Measurements from ENCODE around the gene CIB1. TPM values are rescaled to one million over a fixed set of nuclear protein-coding genes. Genes with fewer than 3 reads are reported as not detected.

Gene CIB1
- total RNA-seq, 1 donor from 2014 or later, result 42.7 TPM

- no peak for DNase-seq (ENCODE audit: extremely low spot score in 2 of 2)
- Histone ChIP-seq H3K9me3 (no peaks in the 10 kb centered on the region), H3K4me1 (peaks cover 60% of the 10 kb centered on the region), H3K27ac (no peak overlapping the region), H3K36me3 (peaks cover 0 to 5% of the 10 kb centered on the region in 2 donors), H3K4me3 (no peak overlapping the region), H3K27me3 (no peaks in the 10 kb centered on the region)
- no peak for TF ChIP-seq POLR2AphosphoS5 (IDR thresholded peaks at IDR 0.05; ENCODE audit: insufficient read depth in 1 of 2, low read depth in 1 of 2)
- TF ChIP-seq, protein P1, sequence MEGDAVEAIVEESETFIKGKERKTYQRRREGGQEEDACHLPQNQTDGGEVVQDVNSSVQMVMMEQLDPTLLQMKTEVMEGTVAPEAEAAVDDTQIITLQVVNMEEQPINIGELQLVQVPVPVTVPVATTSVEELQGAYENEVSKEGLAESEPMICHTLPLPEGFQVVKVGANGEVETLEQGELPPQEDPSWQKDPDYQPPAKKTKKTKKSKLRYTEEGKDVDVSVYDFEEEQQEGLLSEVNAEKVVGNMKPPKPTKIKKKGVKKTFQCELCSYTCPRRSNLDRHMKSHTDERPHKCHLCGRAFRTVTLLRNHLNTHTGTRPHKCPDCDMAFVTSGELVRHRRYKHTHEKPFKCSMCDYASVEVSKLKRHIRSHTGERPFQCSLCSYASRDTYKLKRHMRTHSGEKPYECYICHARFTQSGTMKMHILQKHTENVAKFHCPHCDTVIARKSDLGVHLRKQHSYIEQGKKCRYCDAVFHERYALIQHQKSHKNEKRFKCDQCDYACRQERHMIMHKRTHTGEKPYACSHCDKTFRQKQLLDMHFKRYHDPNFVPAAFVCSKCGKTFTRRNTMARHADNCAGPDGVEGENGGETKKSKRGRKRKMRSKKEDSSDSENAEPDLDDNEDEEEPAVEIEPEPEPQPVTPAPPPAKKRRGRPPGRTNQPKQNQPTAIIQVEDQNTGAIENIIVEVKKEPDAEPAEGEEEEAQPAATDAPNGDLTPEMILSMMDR (IDR thresholded peaks at IDR 0.05), result no peak
- intact Hi-C loops (cut with DNase I), result no loop called here
Observed at GRCh38 chr15:90213818-90214204, 19.9 kb downstream of the CIB1 start.

GRCh38 chr15:90213122-90213817 lies 20.5 kb downstream of the CIB1 start:
- intact Hi-C loops (cut with DNase I), result no loop called here
- Histone ChIP-seq H3K27ac (peak overlapping the region; percentile 49), H3K27me3 (no peaks in the 10 kb centered on the region), H3K36me3 (peaks cover 0 to 4% of the 10 kb centered on the region in 2 donors), H3K4me1 (peaks cover 60% of the 10 kb centered on the region), H3K4me3 (no peak overlapping the region), H3K9me3 (no peaks in the 10 kb centered on the region)
- no peak for DNase-seq (ENCODE audit: extremely low spot score in 2 of 2)
- TF ChIP-seq POLR2A (IDR thresholded peaks at IDR 0.05) (no peak), POLR2AphosphoS5 (IDR thresholded peaks at IDR 0.05; ENCODE audit: insufficient read depth in 1 of 2, low read depth in 1 of 2) (no peak)
- TF ChIP-seq, protein P1 (IDR thresholded peaks at IDR 0.05), result no peak

- H3K36me3 ChIP-seq, result no peaks in the 10 kb centered on the region
Observed at GRCh38 chr15:90212221-90213098, 21.3 kb downstream of the CIB1 start.

DNA sequence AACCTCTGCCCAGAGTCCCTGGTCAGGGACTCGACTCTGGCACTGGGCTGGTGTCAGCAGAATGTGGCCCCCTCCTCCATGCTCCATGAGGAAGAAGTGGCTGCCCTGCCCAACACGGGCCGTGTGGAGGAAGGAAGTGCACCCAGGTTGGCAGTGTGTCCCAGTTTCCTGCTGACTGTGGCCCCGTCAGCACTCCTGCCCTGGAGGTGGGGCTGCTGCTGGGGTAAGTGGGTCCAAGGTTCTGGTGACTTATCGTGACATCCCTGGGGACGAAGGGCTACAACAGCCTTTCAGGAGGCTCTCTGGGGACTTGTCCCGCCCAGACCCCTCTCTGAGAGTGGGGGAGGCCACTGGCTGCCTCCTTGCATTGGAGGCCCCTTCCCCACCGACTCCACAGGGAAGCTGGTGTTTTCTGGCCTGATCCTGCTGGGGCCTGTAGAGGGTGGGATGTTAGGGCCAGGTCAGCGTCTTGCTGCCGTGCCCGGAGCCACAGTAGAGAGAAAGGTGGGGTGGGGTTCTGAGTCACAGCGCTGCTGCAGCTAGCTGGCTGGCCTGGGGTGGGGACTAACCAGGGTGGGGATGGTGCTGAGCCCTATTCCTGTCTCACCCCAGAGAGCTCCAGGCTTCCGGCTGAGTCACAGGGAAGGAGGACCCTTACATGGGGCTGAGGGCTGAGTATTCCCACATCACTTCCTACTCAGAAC lies 22.1 kb downstream of the CIB1 start:
- no peaks in the 10 kb centered on the region for H3K36me3 ChIP-seq
- intact Hi-C loops (cut with DNase I), result no loop called here
- H3K4me1 ChIP-seq, result peaks cover 54% of the 10 kb centered on the region
- no peak overlapping the region for H3K4me3 ChIP-seq
- H3K27ac ChIP-seq, result peak overlapping the region; percentile 66
- H3K27me3 ChIP-seq, result no peaks in the 10 kb centered on the region
- no peaks in the 10 kb centered on the region for H3K9me3 ChIP-seq
- no peak for DNase-seq (ENCODE audit: extremely low spot score in 2 of 2)
- TF ChIP-seq POLR2A (IDR thresholded peaks at IDR 0.05), result no peak
- peak in 1 of 2 donors; percentile 30 for TF ChIP-seq POLR2AphosphoS5 (IDR thresholded peaks at IDR 0.05; ENCODE audit: insufficient read depth in 1 of 2, low read depth in 1 of 2)

More at GRCh38 chr15:90212221-90213098, 21.3 kb downstream of the CIB1 start:
- Histone ChIP-seq H3K27me3 (no peaks in the 10 kb centered on the region), H3K4me3 (no peak overlapping the region), H3K9me3 (no peaks in the 10 kb centered on the region), H3K4me1 (peaks cover 56% of the 10 kb centered on the region), H3K27ac (peak overlapping the region; percentile 1)
- DNase-seq (ENCODE audit: extremely low spot score in 2 of 2), result no peak
- no peak for TF ChIP-seq POLR2AphosphoS5 (IDR thresholded peaks at IDR 0.05; ENCODE audit: insufficient read depth in 1 of 2, low read depth in 1 of 2)
- no peak for TF ChIP-seq POLR2A (IDR thresholded peaks at IDR 0.05)
- TF ChIP-seq, protein P1 (IDR thresholded peaks at IDR 0.05), result no peak
- intact Hi-C loops (cut with DNase I), result no loop called here

GRCh38 chr15:90211009-90211408 lies 22.7 kb downstream of the CIB1 start:
- Histone ChIP-seq H3K4me1 (peaks cover 59% of the 10 kb centered on the region), H3K4me3 (no peak overlapping the region), H3K27me3 (no peaks in the 10 kb centered on the region), H3K27ac (peak overlapping the region; percentile 66), H3K9me3 (no peaks in the 10 kb centered on the region), H3K36me3 (no peaks in the 10 kb centered on the region)
- DNase-seq (ENCODE audit: extremely low spot score in 2 of 2), result no peak
- intact Hi-C loops (cut with DNase I), result no loop called here
- TF ChIP-seq, protein P1 (IDR thresholded peaks at IDR 0.05), result no peak
- no peak for TF ChIP-seq POLR2AphosphoS5 (IDR thresholded peaks at IDR 0.05; ENCODE audit: insufficient read depth in 1 of 2, low read depth in 1 of 2)
- no peak for TF ChIP-seq POLR2A (IDR thresholded peaks at IDR 0.05)

Data from vagina (tissue), 2 donors.